Measurements from ENCODE around the gene MICAL2. TPM values are rescaled to one million over a fixed set of nuclear protein-coding genes. Genes with fewer than 3 reads are reported as not detected.

Gene MICAL2
- total and polyA plus RNA-seq, 10 of the 15 experiments (the other 5 are each of a cell fraction or from before 2014, with no cell fraction given) = 0.90 to 5.6 (median 2.4) TPM

- FAIRE-seq = no peak
- no peak for DNase-seq (ENCODE audit: low read depth, low spot score)
- Histone ChIP-seq H3K27me3 (replicated peaks in 1 of 2; ENCODE audit: control insufficient read depth in 2 of 2, insufficient read depth in 2 of 2, low read length in 1 of 2) (no peaks in the 10 kb centered on the region), H3K9me3 (replicated peaks; ENCODE audit: control insufficient read depth, insufficient read depth, low read length) (no peaks in the 10 kb centered on the region), H3K27ac (ENCODE audit: control insufficient read depth, insufficient read depth) (no peak overlapping the region), H2AFZ (ENCODE audit: control insufficient read depth, low read depth, low read length) (no peak overlapping the region), H3K4me2 (ENCODE audit: control insufficient read depth, insufficient read depth) (no peak overlapping the region), H3K9ac (ENCODE audit: control insufficient read depth, insufficient read depth, low read length) (no peak overlapping the region), H3K4me3 (no peak overlapping the region), H3K36me3 (ENCODE audit: control insufficient read depth in 2 of 2, insufficient read depth in 2 of 2, low read length in 1 of 2) (no peaks in the 10 kb centered on the region), H4K20me1 (ENCODE audit: control insufficient read depth, insufficient read depth) (no peaks in the 10 kb centered on the region), H3K79me2 (ENCODE audit: control insufficient read depth, insufficient read depth, low read length) (no peaks in the 10 kb centered on the region), H3K4me1 (ENCODE audit: control insufficient read depth, insufficient read depth, low read length) (peaks cover 9% of the 10 kb centered on the region; the same call in 1 of the 2 replicates)
- ChIA-PET CTCF (interaction anchor here (0.8 kb wide), 1 partner anchor 25 kb away, joined by 3 read pairs; no protein-coding TSS in a partner anchor), SMC1A (ENCODE audit: uncharacterized antibody, unreplicated experiment) (interaction anchor here (0.7 to 2.4 kb wide), 3 partner anchors 14 to 21 kb away, joined by 3 to 8 read pairs (median 3); no protein-coding TSS in a partner anchor), POLR2A (interaction anchor here (0.7 kb wide), 1 partner anchor 13 kb away, joined by 3 read pairs; no protein-coding TSS in a partner anchor), RAD21 (ENCODE audit: unreplicated experiment) (no interaction called here)
- 56% methylated on average over 2 of the region's 2 CpGs for WGBS (ENCODE audit: insufficient coverage, insufficient replicate concordance, low lambda C conversion rate, missing lambda C conversion rate)
- in situ Hi-C loops (cut with MboI) (no loop called here), intact Hi-C loops (cut with micrococcal nuclease; ENCODE audit: unreplicated experiment) (no loop called here)
- no TSS peak for BruUV-seq (replicated peaks)
- TF ChIP-seq GABPA (IDR thresholded peaks at IDR 0.05; ENCODE audit: low read depth) (no peak), PAX8 (IDR thresholded peaks at IDR 0.05) (no peak), MYC (IDR thresholded peaks at IDR 0.05; ENCODE audit: insufficient read depth, insufficient read length, insufficient replicate concordance, low read length, severe bottlenecking) (no peak), NRF1 (conservative IDR thresholded peaks at IDR 0.05; ENCODE audit: low read depth, low read length) (no peak), NBN (IDR thresholded peaks at IDR 0.05) (no peak), JUNB (IDR thresholded peaks at IDR 0.05) (no peak), CREB1 (IDR thresholded peaks at IDR 0.05; ENCODE audit: low read depth) (no peak), FOXK2 (IDR thresholded peaks at IDR 0.05) (no peak), ZNF274 (IDR thresholded peaks at IDR 0.05; ENCODE audit: insufficient read depth, insufficient read length) (no peak), HCFC1 (IDR thresholded peaks at IDR 0.05; ENCODE audit: low read length) (no peak), SUPT20H (IDR thresholded peaks at IDR 0.05; ENCODE audit: borderline replicate concordance, control insufficient read depth, low read depth, low read length) (no peak), CEBPB (IDR thresholded peaks at IDR 0.05; ENCODE audit: borderline replicate concordance in 1 of 2, low read depth in 2 of 2, low read length in 2 of 2) (no peak), ETV6 (conservative IDR thresholded peaks at IDR 0.05 in 1 of 2, IDR thresholded peaks at IDR 0.05 in 1 of 2; ENCODE audit: borderline replicate concordance in 1 of 2, low read depth in 1 of 2) (no peak), NFIC (IDR thresholded peaks at IDR 0.05; ENCODE audit: low read depth, low read length) (no peak), TCF12 (IDR thresholded peaks at IDR 0.05; ENCODE audit: low read depth, low read length) (no peak), POLR2A (IDR thresholded peaks at IDR 0.05; ENCODE audit: low read depth, low read length) (no peak)
- TF ChIP-seq, protein P1, sequence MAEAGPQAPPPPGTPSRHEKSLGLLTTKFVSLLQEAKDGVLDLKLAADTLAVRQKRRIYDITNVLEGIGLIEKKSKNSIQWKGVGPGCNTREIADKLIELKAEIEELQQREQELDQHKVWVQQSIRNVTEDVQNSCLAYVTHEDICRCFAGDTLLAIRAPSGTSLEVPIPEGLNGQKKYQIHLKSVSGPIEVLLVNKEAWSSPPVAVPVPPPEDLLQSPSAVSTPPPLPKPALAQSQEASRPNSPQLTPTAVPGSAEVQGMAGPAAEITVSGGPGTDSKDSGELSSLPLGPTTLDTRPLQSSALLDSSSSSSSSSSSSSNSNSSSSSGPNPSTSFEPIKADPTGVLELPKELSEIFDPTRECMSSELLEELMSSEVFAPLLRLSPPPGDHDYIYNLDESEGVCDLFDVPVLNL (IDR thresholded peaks at IDR 0.05; ENCODE audit: low read depth, low read length) = no peak
- ATAC-seq = no peak
Observed at GRCh38 chr11:12152321-12152720, 41.9 kb downstream of the MICAL2 start.
